ENCODE measurements around the gene MC1R.

- TF ChIP-seq EZH2 (IDR thresholded peaks at IDR 0.05; ENCODE audit: low read depth) (no peak), CTCF (conservative IDR thresholded peaks at IDR 0.05) (no peak)
These were observed 3.8 kb downstream of the MC1R start for GRCh38 chr16:89922477-89922883.
